ENCODE measurements around the gene SPPL3. TPM values are rescaled to one million over a fixed set of nuclear protein-coding genes. Genes with fewer than 3 reads are reported as not detected.

SPPL3 gene
- total RNA-seq, 4 donors from 2014 or later: 16.8 to 28.7 (median 22.7) TPM

- TF ChIP-seq CTCF (IDR thresholded peaks at IDR 0.05): no peak
- DNase-seq (ENCODE audit: low spot score): no peak
- ATAC-seq (ENCODE audit: low FRiP score): no peak
Measured at GRCh38 chr12:120720987-120721801, 183.0 kb downstream of the SPPL3 start.

GRCh38 chr12:120720234-120720986, 183.7 kb downstream of the SPPL3 start:
- TF ChIP-seq CTCF (IDR thresholded peaks at IDR 0.05): no peak

GRCh38 chr12:120719496-120720233, 184.5 kb downstream of the SPPL3 start:
- DNase-seq (ENCODE audit: low spot score): no peak
- TF ChIP-seq CTCF (IDR thresholded peaks at IDR 0.05): no peak
- ATAC-seq (ENCODE audit: low FRiP score): no peak

More at GRCh38 chr12:120720234-120720986, 183.7 kb downstream of the SPPL3 start:
- ATAC-seq (ENCODE audit: low FRiP score): peak; percentile 79
- no peak for DNase-seq (ENCODE audit: low spot score)

- TF ChIP-seq CTCF (IDR thresholded peaks at IDR 0.05): no peak
- no peak for ATAC-seq (ENCODE audit: low FRiP score)
- DNase-seq (ENCODE audit: low spot score): no peak
Measured at GRCh38 chr12:120719072-120719471, 185.1 kb downstream of the SPPL3 start.

GRCh38 chr12:120718055-120718454, 186.1 kb downstream of the SPPL3 start:
- no peak for TF ChIP-seq CTCF (IDR thresholded peaks at IDR 0.05)
- ATAC-seq (ENCODE audit: low FRiP score) (no peak), DNase-seq (ENCODE audit: low spot score) (no peak)

- peak in 2 of 3 donors; percentile 15 to 43 for TF ChIP-seq CTCF (IDR thresholded peaks at IDR 0.05)
- DNase-seq (ENCODE audit: low spot score) (no peak), ATAC-seq (ENCODE audit: low FRiP score) (no peak)
Measured at GRCh38 chr12:120713861-120714482, 190.2 kb downstream of the SPPL3 start.
